Stimulated activated CD4-positive, alpha-beta T cell treated with anti-CD3 and anti-CD28 coated beads, Interleukin-1b, Interleukin-23, amount 100 ng/mL, for 1 hour (primary cell): ENCODE results near the gene DNASE1L2.
"Not testable (repeated sequence)": the region's sequence is repeated elsewhere in the genome, so short reads cannot be mapped to it uniquely, and the experiment has no call there.

Experiments
- DNase-seq, 2 donors: peaks; one replicate each; pipeline ENCODE4 v3.0.0-alpha.2; 2020; ENCODE audit warnings: low read depth in 2 of 2

Gene DNASE1L2

DNA sequence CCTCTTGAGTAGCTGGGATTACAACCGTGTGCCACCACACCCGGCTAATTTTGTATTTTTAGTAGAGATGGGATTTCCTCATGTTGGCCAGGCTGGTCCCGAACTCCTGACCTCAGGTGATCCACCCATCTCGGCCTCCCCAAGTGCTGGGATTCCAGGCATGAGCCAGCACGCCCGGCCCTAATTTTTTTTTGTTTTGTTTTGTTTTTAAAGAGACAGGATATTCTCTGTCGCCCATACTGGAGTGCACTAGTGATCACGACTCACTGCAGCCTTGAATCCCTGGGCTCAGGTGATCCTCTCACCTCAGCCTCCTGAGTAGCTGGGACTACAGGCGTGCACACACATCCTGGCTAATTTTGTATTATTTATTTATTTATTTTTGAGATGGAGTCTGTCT is 4.1 kb downstream of the DNASE1L2 start:
- DNase-seq, result not testable (repeated sequence)

DNA sequence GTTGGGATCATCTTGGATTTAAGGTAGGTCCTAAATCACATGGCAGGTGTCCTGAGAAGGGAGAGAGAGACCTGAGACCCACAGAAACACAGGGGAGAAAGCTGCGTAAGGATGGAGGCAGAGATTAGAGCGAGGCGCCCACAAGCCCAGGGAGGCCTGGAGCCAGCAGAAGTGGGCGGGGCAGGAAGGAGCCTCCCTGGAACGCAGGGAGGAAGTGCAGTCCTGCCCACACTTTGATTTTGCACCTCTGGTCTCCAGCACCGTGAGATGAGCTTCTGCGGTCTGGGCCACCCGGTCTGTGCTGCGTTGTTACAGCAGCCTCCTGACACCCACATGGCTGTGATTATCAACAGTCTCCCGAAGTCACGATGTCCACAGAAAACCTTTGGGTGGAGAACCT is 6.4 kb downstream of the DNASE1L2 start:
- DNase-seq, result no peak

DNA sequence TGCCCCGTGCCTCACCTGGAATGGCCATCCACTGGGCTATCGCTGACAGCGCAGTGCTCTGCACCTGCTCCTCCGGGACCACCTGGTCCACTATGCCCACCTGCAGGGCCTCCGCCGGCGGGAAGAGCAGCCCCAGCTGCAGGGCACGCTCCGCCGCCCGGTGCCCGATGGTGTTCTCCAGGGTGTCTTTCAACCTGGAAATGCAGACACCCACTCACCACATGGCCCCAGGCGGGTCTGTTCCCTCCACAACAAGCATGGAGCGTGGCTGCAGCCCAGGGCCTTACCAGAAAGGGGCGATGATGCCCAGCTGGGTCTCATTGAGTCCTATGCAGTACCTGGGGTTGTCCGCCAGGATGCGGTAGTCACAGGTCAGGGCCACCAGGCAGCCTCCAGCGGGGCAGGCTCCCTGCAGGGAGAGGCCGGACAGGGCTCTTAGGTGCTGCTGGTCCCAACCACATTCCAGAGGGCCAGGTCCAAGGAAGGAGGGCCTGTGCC is 6.8 kb downstream of the DNASE1L2 start:
- no peak for DNase-seq

DNA sequence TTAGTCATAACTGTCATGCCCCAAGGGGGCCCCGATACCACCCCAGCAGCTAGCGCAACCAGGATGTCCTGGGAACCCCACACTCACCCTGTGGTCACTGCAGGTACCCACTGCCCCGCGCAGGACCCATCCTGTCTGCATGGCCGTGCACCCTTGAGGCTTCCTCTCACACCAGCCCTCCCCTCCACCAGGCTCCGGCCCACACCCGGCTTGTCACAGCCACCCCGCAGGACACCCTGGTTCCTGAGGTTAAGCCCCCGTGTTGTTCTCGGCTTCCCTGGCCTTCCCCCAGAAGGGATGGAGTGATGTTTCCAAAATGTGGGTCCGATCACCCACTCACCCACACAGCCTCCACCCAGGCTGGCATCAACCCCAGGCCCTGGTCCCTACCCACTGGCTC is 7.5 kb downstream of the DNASE1L2 start:
- DNase-seq, result no peak

DNA sequence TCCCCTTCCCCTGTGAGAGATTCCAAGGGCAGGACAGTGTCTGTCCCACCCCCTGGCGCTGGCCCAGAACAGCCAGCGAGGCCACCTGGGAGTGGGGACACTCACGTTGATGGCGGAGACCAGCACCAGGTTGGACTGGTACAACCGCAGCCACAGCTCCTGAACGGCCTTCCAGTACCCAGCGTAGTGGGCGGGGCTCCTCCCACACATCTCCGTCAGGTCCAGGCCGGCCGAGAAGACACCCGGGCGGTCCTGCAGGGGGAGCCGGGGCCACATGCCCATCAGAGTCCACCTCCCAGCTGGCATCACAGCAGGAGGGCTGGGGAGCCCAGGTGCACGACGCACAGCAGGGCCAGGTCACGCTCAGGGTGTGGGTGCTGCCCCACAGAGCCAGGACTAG is 8.1 kb downstream of the DNASE1L2 start:
- no peak for DNase-seq

DNA sequence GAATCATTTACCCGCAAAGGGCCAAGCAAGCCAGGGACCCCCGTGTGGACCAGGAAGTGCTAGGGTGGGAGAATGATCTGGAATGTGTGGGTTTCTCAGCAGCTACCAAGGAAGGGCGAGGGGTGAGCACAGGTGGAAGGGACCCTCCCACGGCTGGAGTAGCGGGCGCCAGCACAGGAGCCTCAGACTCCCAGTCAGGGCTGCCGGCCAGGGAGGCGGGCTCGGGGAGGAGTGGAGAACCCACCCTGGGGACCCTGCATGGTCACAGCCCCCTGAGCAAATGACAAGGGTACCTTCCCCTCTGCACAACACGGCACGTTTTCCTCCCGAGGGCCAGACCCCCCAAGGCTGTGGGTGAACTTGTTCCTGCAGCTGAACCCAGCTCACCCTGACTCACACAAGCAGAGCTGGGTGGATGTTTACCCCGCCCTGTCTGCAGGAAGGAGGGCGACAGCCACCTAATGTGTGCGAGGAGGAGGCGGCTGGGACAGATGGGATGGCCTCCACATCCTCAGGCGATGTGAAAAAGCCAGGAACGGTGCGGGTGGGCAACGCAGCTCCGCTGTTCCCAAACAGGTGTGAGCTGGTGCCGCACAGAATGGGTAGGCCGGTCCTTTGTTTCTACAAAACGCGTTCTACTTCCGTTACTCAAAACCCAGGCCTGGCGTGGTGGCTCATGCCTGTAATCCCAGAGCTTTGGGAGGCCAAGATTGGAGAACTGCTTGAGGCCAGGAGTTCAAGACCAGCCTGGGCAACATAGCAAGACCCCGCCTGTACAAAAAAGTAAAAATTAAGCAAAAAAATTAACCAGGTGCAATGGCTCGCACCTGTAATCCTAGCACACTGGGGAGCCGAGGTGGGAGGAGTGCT is 8.9 kb downstream of the DNASE1L2 start:
- no peak for DNase-seq

DNA sequence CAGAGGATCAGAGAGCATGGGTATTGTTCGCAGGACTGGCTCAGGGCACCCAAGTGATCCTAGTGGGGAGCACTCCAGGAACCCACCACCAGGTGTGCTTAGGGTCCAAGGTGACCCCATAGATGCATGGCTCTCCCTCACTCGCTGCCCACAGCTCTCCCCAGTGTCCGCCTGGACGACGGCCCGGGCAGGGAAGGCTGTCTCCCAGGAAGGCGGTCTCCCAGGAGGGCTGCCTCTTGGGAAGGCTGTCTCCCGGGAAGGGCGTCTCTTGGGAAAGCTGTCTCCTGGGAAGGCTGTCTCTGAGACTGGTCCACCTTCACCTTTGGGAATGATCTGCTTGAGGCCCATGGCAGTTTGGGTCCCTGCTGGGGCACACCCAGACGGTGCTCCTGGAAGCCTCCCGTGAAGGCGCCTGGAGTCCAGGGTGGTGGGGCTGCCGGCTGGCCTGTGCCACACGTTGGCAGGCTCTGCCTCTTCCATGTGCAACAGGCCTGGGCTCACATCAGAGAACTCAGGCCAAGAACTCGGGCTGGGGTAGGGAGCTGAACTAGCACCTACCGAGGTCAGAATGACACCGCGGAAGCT is 10.1 kb downstream of the DNASE1L2 start:
- DNase-seq, result no peak

DNA sequence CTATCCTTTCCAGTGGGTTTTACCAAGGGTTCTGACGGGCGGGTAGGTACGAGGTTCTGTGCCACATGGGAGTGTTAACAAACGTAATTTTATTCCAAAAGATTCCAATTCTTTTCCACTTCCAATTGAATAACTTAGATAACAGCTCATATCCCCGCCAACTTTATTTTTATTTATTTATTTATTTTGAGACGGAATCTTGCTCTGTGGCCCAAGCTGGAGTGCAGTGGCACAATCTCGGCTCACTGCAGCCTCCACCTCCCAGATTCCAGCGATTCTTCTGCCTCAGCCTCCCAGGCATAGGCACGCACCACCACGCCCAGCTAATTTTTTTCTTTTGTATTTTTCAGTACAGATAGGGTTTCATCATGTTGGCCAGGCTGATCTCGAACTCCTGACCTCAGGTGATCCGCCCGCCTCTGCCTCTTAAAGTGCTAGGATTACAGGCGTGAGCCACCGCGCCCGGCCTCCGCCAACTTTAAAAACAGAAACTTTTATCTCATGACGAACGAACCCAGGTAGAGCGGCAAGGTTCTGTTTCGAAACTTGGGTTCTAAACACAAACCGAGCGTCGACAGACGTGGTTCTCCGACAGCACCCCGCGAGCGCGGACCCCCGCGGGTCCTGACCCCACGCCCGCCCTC is 14.5 kb downstream of the DNASE1L2 start:
- no peak for DNase-seq

DNA sequence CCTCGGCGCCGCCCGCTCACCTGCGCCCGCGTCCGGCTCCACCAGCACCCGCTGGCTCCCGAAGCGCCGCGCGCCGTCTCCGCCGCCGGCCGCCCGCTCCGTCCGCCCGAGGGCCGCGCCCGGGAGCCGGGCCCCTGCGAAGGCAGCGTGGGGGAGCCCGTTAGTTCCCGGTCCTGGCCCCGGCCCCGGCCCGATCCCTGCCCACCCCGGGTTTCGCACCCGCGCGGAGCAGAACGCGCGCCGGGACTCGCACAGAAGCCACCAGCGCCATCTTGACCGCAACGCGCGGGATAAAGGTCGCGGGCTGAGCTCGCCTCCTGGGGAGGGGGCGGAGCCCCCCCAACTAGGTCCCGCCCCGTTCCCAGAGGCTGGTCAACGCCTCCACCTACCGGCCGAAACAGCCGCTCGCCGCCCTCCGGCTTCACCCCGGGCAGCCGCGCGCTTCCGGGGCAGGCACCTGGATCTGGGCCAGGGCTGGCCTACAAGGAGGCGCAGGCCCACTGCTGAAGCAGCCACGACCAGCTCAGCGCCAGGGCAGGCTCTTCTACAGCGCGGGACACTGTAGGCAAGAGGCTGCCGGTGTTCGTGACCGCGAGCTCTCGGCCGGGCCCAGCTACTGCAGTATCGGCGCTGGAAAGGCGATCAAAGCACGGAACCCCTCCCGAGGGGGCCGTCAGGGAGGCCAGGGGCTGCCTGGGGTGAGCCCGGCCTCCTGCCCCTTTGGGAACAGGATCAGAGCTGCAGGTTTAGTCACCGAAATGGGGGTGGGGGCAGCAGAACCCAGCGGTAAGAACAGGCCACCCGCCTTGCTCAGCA is 15.3 kb downstream of the DNASE1L2 start, which contains the start of gene ECI1:
Gene ECI1 (minus strand): TSS at position 292 of the 816 bp plus-strand sequence. CDS start 21 bp downstream, at position 271.
- peak; percentile 51 to 58 for DNase-seq

DNA sequence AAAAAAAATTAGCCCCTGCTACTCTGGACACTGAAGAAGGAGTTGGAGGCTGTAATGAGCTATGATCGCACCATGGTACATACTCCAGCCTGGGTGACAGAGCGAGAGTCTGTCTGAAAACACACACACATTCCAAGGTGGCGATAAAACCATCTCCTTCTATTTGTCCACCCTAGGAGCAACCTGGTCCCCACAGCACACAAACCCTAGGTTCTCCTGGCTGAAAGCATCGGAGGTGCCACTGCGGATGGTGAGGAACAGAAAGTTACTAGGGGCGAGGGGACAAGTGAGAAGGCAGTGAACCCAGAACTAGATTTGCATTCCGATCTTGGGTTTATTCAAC is 16.5 kb downstream of the DNASE1L2 start:
- no peak for DNase-seq

DNA sequence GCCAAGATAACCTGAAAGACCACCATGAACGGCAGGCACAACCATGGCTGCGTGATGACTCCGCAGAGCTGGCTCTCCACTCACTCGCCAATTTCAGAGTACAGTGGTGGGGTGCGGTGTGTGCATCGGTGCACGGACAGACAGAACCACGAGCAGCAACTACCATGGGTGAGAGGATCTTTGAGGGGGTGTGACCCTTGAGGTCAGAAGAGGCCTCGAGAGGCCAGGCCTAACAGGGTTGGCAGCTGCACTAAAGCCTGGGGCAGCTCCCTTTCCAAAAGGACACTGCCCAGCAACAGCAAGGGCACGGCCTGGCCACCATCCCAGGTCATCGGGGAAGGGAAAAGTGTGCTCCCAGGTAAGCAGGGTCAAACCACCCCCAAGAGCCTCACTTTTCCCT is 17.0 kb downstream of the DNASE1L2 start:
- DNase-seq, result no peak

DNA sequence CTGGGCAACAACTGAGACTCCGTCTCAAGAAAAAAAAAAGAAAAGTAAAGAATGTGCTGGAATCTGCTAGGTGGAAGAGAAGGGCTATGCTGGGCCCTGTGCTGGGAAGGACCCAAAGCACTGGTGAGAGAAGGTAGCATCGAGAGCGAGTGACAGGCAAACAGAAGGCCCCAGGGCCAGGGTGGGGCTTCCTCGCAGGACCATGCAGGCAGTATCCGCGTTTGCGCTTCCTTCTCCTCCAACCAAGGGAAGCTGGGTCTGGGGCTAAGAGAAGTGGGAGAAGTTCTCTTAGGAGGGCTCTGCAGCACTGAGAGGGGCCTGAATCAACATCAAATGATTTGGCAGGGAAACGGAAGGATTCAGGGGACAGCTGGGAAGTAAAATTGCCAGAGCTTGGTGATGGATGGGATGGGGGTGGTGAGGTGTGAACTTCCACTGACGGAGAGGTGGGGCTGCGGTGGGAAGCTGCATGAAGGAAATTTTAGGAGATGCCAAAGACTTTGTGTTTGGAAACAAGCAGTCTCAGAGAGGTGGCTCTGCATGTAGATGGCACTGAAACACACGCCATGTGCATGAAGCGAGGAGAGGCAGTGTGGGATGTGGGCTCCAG is 20.4 kb downstream of the DNASE1L2 start:
- DNase-seq, result no peak

DNA sequence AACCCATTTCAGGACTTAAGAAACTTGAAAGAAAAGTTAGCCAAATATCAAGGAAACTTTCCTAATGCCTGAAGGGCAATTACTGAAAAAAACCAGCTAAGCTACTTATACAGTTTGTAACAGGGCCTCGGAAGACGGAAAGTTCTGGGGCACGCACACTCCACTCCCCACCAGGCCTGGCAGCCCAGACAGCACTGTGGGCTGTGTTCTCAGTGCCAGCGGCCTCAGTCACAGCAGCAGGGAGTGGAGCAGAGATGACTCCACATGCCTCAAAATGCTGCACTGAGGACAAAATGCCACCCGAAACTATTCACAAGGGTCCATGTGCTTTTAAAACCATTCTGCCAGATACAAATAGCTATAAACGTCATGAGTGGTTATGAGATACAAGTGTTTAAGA is 21.5 kb downstream of the DNASE1L2 start:
- no peak for DNase-seq

DNA sequence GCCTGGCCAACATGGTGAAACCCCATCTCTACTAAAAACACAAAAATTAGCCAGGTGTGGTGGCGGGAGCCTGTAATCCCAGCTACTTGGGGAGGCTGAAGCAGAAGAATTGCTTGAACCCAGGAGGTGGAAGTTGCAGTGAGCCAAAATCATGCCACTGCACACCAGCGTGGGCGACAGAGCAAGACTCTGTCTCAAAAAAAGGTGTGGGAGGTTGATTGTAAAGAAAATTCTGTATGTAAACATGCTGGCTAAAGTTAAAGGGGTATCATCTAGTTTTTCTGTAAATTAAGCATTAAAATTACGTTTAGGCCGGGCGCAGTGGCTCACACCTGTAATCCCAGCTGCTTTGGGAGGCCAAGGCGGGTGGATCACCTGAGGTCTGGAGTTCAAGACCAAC is 22.3 kb downstream of the DNASE1L2 start:
- DNase-seq, result not testable (repeated sequence)

DNA sequence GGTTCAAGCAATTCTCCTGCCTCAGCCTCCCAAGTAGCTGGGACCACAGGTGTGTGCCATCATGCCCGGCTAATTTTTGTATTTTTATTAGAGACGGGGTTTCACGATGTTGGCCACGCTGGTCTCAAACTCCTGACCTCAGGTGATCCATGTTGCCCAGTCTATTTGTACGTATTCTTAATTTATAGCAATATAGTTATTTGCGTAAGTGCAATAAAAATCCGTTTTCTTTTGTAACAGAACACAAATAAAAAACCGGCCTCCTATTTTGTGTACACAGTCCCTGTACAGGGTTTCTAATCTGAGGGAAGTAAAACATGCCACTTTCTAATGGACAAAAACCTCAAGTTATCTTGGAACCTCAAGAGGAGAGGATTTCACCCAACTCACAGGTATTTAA is 24.0 kb downstream of the DNASE1L2 start:
- DNase-seq, result no peak

DNA sequence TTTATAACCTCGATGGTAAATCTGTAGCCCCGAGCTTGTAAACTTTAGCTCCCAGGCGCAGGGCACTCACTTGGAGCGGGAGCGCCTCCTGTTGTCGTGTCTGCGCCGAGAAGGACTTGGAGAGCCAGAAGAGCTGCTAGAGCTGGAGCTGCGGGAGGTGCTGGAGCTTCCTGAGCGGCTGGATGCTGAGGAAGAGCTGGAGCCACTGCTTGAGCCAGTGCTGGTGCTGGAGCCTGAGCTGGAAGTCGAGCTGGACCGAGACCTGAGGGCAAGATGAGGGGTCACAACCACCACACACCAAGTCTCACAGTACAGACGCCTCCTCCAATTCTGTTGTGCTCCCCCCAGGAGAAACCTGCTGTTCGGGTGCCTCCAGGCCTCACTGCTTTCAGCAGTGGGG is 26.8 kb downstream of the DNASE1L2 start:
- DNase-seq, result not testable (repeated sequence)

DNA sequence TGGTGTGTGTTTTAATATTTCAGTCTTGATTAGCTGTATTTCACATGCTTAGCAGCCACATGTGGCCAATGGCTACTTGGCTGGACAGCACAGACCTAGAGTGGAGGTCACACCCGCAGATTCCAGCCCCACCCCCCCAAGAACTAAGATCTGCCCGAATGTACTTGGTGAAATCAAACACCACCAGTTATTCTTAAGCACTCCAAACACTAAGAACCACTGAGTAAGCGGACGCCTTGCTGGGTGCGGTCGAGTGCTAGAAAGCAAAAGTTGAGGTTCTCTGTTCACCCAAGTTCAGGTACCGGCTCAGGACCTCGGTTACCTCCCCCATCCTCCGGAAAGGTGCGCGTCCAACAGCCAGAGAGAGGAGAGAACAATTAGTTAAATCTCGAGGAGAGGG is 30.6 kb downstream of the DNASE1L2 start:
- DNase-seq, result not testable (repeated sequence)

DNA sequence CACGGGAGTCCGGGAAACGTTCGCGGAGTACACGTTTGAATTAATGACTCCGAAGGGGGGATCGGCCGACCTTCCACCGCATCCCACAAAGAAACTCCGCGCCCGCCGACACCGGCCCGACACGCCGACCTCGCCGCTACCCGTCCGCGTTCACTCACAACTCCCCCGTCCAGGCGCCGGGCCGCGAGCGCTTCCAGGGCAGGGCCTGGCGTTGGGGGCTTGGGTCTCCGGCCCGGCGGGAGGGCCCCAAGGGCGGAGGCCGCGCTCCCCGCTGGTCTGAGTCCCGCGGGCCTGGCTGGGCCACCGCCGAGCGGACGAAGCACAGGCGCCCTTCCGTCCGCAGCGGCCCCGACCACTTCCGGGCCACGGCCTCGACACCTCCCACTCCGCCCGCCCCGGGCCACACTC is 31.3 kb downstream of the DNASE1L2 start:
- DNase-seq, result peak in 1 of 2 donors; percentile 7

DNA sequence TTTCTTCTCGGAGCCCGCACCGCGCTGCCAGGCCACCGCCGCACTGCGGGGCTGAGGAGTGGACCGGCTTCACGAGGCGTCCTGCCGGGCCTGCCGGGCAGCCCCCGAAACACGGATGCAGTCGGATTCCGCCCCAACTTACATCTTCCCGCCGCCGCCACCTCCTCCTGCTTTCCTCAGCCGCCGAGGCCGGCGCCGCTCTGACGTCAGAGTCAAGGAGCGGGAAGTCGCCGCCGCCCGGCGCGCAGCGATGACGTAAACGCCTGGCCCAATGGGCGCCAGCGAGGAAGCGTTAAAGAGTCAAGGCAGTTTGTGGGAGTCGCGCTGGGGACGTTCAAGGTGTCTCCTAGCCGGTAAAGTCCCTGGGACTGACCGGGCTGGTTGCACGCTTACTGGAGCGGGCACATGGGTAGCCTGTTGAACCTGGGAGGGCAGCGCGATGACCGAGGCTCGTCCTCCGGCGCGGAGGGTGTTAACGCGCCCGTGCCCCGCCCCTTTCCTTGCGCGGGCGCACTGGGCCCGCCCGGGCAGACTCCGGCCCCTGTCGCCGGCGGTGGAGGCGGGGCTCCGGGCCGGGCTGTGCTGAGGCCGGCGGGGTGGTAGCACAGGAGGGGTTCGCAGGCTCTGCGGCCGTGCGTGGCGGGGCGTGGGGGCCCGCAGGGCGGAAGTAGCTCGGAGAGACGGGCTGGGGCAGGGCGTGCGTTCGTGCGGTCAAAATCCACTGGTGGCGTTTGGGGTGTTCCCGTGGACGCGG is 31.8 kb downstream of the DNASE1L2 start, which contains the start of gene RNPS1:
Gene RNPS1 (minus strand): TSS at position 214 of the 754 bp plus-strand sequence. CDS start 3,483 bp downstream, outside the sequence.
- DNase-seq, result peak; percentile 85 to 92

DNA sequence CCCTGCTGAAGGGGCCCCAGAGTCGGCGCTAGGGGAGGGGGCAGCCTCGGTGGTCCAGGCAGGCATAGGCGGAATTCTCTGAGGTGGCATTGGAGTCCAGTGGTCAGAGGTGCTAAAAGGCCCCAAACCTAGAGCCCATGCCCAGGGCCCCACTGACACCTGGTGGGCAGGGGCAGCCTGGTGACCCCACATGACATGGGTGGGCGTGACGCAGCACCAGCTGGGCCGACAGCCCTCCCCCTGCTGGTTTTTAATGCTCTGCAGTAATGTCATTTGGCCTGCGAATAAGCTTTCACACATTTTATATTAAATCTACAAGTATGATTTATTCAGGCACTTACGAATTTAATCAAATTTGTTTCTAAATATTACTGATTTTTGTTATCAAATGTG is 33.8 kb downstream of the DNASE1L2 start:
- no peak for DNase-seq
